Astrocyte (in vitro differentiated cells and primary cell): Measurements from ENCODE around the gene SOBP. TPM values are rescaled to one million over a fixed set of nuclear protein-coding genes. Genes with fewer than 3 reads are reported as not detected.

Experiments used
- DNase-seq: peaks from one replicate; pipeline ENCODE4 v3.0.0-alpha.2; 2010; ENCODE audit warnings: low read depth
- FAIRE-seq: peaks from 2 replicates; lab custom pipeline; 2011; peaks lifted over from hg19 to GRCh38; lab: Jason Lieb, UNC
- H2AFZ ChIP-seq: 2 replicates; pipeline ENCODE4 v1.6.0; 2012; ENCODE audit warnings: low read depth, low read length, inconsistent platforms
- H3K27ac ChIP-seq: 2 replicates; pipeline ENCODE4 v1.5.1; 2011; ENCODE audit warnings: low read depth, low read length, inconsistent platforms
- H3K27me3 ChIP-seq: 2 replicates; pipeline ENCODE4 v1.6.0; 2011; ENCODE audit warnings: low read length, inconsistent platforms; ENCODE audit not compliant: insufficient read depth
- H3K36me3 ChIP-seq: 2 replicates; pipeline ENCODE4 v1.5.1; 2011; ENCODE audit warnings: low read length, inconsistent platforms; ENCODE audit not compliant: insufficient read depth
- H3K4me1 ChIP-seq: 2 replicates; pipeline ENCODE4 v1.5.1; 2011; ENCODE audit warnings: low read length, inconsistent platforms; ENCODE audit not compliant: insufficient read depth
- H3K4me2 ChIP-seq: 2 replicates; pipeline ENCODE4 v1.6.0; 2012; ENCODE audit warnings: low read length, inconsistent platforms
- H3K4me3 ChIP-seq: 2 replicates; pipeline ENCODE4 v1.5.1; 2011; ENCODE audit warnings: low read depth, mild to moderate bottlenecking, low read length, inconsistent platforms; ENCODE audit not compliant: insufficient read depth
- H3K79me2 ChIP-seq: 2 replicates; pipeline ENCODE4 v1.6.0; 2012; ENCODE audit warnings: mild to moderate bottlenecking, low read length, inconsistent platforms; ENCODE audit not compliant: insufficient read depth
- H3K9ac ChIP-seq: 2 replicates; pipeline ENCODE4 v1.6.0; 2012; ENCODE audit warnings: mild to moderate bottlenecking, low read length, inconsistent platforms
- H3K9me3 ChIP-seq: 2 replicates; pipeline ENCODE4 v1.5.1; 2012; ENCODE audit warnings: low read depth, mild to moderate bottlenecking, low read length, inconsistent platforms; ENCODE audit not compliant: insufficient read depth
- H4K20me1 ChIP-seq: 2 replicates; pipeline ENCODE4 v1.6.0; 2012; ENCODE audit warnings: low read length, inconsistent platforms; ENCODE audit not compliant: insufficient read depth
- H3K27ac Mint-ChIP-seq: one replicate; pipeline ENCODE4 v1.8.0; 2021; ENCODE audit warnings: mild to moderate bottlenecking, mixed read lengths; ENCODE audit not compliant: unreplicated experiment
- H3K27me3 Mint-ChIP-seq: one replicate; pipeline ENCODE4 v1.8.0; 2021; ENCODE audit warnings: low read depth, mixed read lengths; ENCODE audit not compliant: unreplicated experiment
- H3K36me3 Mint-ChIP-seq: one replicate; pipeline ENCODE4 v1.8.0; 2021; ENCODE audit warnings: low read depth, mixed read lengths; ENCODE audit not compliant: unreplicated experiment
- H3K4me1 Mint-ChIP-seq: one replicate; pipeline ENCODE4 v1.8.0; 2021; ENCODE audit warnings: low read depth, mixed read lengths; ENCODE audit not compliant: unreplicated experiment
- H3K4me3 Mint-ChIP-seq: one replicate; pipeline ENCODE4 v1.8.0; 2021; ENCODE audit warnings: mild to moderate bottlenecking, moderate library complexity, mixed read lengths; ENCODE audit not compliant: unreplicated experiment
- H3K9me3 Mint-ChIP-seq: one replicate; pipeline ENCODE4 v1.8.0; 2021; ENCODE audit warnings: mild to moderate bottlenecking, mixed read lengths; ENCODE audit not compliant: unreplicated experiment
- EZH2 ChIP-seq: IDR thresholded peaks from 2 replicates; pipeline ENCODE4 v1.6.1; 2012; ENCODE audit warnings: mild to moderate bottlenecking, low read length, inconsistent platforms; ENCODE audit not compliant: insufficient read depth
- total RNA-seq: library from RNA; stranded (reverse); gene quantifications from 2 replicates; pipeline ENCODE4 v1.2.1, GENCODE V29; 2021
- TF ChIP-seq, protein P1 (sequence below): IDR thresholded peaks from 2 replicates; pipeline ENCODE4 v1.5.1; 2011; ENCODE audit warnings: low read depth, mild to moderate bottlenecking, inconsistent platforms, low read length, moderate library complexity; ENCODE audit not compliant: insufficient read depth

The SOBP gene
- total RNA-seq, 1 donor from 2014 or later = 4.7 TPM

DNA sequence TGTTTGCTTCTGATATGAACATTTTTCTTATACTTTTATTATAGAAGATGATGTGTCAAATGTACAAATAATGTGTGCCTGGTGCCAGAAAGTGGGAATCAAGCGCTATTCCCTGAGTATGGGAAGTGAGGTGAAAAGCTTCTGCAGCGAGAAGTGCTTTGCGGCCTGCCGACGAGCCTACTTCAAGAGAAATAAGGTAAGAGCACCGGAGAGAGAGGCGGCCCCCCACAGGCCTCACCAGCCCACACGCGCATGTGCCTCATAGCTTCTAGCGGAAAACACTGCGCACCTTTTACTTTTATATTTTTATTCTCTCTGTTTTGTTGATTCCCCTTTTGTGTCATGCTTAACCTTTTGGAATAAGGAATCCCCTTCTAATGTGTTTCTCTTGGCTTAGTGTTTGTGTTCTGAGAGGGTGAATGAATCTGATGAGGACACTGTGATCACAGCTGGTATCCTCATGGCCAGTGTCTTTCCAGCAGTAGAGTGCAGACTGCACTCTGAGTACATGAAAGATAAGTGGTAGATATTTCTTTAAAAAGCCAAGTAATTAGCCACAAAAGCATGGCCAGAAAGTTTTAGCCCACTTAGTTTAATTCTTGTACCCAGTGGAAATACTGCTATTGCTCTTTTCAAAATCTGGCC, 43.6 kb downstream of the SOBP start:
- H3K4me3 Mint-ChIP-seq = no peak overlapping the region
- no peaks in the 10 kb centered on the region for H3K4me1 ChIP-seq
- H3K27me3 Mint-ChIP-seq = no peaks in the 10 kb centered on the region
- no peaks in the 10 kb centered on the region for H3K9me3 ChIP-seq
- H3K79me2 ChIP-seq = no peaks in the 10 kb centered on the region
- no peaks in the 10 kb centered on the region for H3K27me3 ChIP-seq
- TF ChIP-seq EZH2 = no peak
- TF ChIP-seq, protein P1, sequence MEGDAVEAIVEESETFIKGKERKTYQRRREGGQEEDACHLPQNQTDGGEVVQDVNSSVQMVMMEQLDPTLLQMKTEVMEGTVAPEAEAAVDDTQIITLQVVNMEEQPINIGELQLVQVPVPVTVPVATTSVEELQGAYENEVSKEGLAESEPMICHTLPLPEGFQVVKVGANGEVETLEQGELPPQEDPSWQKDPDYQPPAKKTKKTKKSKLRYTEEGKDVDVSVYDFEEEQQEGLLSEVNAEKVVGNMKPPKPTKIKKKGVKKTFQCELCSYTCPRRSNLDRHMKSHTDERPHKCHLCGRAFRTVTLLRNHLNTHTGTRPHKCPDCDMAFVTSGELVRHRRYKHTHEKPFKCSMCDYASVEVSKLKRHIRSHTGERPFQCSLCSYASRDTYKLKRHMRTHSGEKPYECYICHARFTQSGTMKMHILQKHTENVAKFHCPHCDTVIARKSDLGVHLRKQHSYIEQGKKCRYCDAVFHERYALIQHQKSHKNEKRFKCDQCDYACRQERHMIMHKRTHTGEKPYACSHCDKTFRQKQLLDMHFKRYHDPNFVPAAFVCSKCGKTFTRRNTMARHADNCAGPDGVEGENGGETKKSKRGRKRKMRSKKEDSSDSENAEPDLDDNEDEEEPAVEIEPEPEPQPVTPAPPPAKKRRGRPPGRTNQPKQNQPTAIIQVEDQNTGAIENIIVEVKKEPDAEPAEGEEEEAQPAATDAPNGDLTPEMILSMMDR = no peak
- no peak overlapping the region for H3K27ac ChIP-seq
- no peaks in the 10 kb centered on the region for H4K20me1 ChIP-seq
- H2AFZ ChIP-seq = no peak overlapping the region
- no peak overlapping the region for H3K27ac Mint-ChIP-seq
- no peak overlapping the region for H3K4me2 ChIP-seq
- H3K4me3 ChIP-seq = no peak overlapping the region
- H3K4me1 Mint-ChIP-seq = peaks cover 33% of the 10 kb centered on the region
- no peak overlapping the region for H3K9ac ChIP-seq
- no peak for DNase-seq
- no peaks in the 10 kb centered on the region for H3K9me3 Mint-ChIP-seq
- no peak for FAIRE-seq
- no peaks in the 10 kb centered on the region for H3K36me3 Mint-ChIP-seq
- H3K36me3 ChIP-seq = no peaks in the 10 kb centered on the region

GRCh38 chr6:107534571-107535141, 44.7 kb downstream of the SOBP start:
- peak overlapping the region; percentile 52 for H3K4me2 ChIP-seq
- TF ChIP-seq EZH2 = no peak
- TF ChIP-seq, protein P1 = no peak
- no peaks in the 10 kb centered on the region for H3K4me1 ChIP-seq
- H3K27me3 ChIP-seq = no peaks in the 10 kb centered on the region
- peaks cover 43% of the 10 kb centered on the region for H3K4me1 Mint-ChIP-seq
- H3K36me3 ChIP-seq = no peaks in the 10 kb centered on the region
- H3K4me3 ChIP-seq = no peak overlapping the region
- peak; percentile 8 for DNase-seq
- H3K36me3 Mint-ChIP-seq = no peaks in the 10 kb centered on the region
- H2AFZ ChIP-seq = no peak overlapping the region
- no peaks in the 10 kb centered on the region for H3K9me3 ChIP-seq
- no peaks in the 10 kb centered on the region for H3K27me3 Mint-ChIP-seq
- peak overlapping the region; percentile 40 for H3K4me3 Mint-ChIP-seq
- H3K79me2 ChIP-seq = no peaks in the 10 kb centered on the region
- H3K27ac ChIP-seq = no peak overlapping the region
- H3K9ac ChIP-seq = no peak overlapping the region
- H3K27ac Mint-ChIP-seq = peak overlapping the region; percentile 89
- no peaks in the 10 kb centered on the region for H3K9me3 Mint-ChIP-seq
- no peak for FAIRE-seq
- no peaks in the 10 kb centered on the region for H4K20me1 ChIP-seq

DNA sequence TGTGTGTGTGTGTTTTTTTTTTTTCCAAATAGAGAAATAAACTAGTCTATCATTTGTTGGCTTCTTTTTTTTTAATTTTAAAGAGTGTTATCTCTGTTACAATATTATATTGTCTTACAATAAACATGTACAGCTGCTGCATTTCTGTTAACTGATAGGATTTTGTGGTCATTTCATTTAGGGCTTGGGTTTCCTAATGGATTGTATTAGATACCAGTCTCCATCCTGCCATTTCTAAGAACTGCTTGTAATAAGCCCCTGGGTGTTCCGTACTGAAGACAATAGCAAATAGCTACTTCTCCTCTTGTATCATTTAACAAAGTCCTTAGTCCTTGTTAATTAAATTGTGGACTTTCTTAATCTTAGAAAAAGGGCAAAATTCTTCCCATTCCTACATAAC, 45.7 kb downstream of the SOBP start:
- Mint-ChIP-seq H3K9me3 (no peaks in the 10 kb centered on the region), H3K4me1 (peaks cover 49% of the 10 kb centered on the region), H3K4me3 (no peak overlapping the region), H3K27ac (no peak overlapping the region), H3K27me3 (no peaks in the 10 kb centered on the region), H3K36me3 (no peaks in the 10 kb centered on the region)
- Histone ChIP-seq H3K4me2 (no peak overlapping the region), H3K27ac (no peak overlapping the region), H3K9ac (no peak overlapping the region), H3K79me2 (no peaks in the 10 kb centered on the region), H3K27me3 (no peaks in the 10 kb centered on the region), H4K20me1 (no peaks in the 10 kb centered on the region), H3K4me3 (no peak overlapping the region), H3K9me3 (no peaks in the 10 kb centered on the region), H2AFZ (no peak overlapping the region), H3K36me3 (no peaks in the 10 kb centered on the region), H3K4me1 (no peaks in the 10 kb centered on the region)
- no peak for FAIRE-seq
- TF ChIP-seq EZH2 = no peak
- TF ChIP-seq, protein P1 = no peak
- DNase-seq = no peak
